ENCODE results near the gene DNAH3. TPM values are rescaled to one million over a fixed set of nuclear protein-coding genes. Genes with fewer than 3 reads are reported as not detected.

DNAH3 gene
- total and polyA plus RNA-seq, 10 donors, result 0.02 to 0.03 TPM; not detected in 8

DNA sequence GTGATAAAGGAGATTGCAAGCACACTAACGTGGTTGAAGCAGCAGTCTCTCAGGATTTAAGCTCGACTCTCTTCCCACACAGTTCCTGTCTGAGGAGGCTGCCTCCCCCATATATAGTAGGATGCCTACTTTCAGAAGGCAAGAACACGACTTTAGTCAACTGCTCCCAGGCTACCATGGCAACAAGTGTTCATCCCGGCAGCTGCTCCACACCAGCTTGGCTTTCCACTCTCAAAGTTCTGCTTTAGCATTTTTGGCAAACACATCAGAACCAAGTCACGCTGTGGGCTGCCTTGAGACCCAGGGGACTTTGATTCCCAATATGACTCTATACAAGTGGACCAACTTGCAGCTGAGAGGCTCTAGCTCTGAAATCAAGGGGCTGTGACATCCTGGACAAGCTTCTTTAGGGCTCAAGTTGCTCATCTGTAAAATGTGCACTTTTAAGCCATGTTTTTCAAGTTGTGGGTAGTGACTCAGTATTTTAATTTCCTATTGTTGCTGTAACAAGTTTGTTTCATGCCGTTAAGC is 44.2 kb upstream of the DNAH3 start:
- H3K9me3 ChIP-seq, result peaks cover 0 to 11% (median 3%) of the 10 kb centered on the region in 8 donors
- H3K4me3 ChIP-seq, result no peak overlapping the region
- no peaks in the 10 kb centered on the region for H3K4me1 ChIP-seq
- TF ChIP-seq, protein P1, sequence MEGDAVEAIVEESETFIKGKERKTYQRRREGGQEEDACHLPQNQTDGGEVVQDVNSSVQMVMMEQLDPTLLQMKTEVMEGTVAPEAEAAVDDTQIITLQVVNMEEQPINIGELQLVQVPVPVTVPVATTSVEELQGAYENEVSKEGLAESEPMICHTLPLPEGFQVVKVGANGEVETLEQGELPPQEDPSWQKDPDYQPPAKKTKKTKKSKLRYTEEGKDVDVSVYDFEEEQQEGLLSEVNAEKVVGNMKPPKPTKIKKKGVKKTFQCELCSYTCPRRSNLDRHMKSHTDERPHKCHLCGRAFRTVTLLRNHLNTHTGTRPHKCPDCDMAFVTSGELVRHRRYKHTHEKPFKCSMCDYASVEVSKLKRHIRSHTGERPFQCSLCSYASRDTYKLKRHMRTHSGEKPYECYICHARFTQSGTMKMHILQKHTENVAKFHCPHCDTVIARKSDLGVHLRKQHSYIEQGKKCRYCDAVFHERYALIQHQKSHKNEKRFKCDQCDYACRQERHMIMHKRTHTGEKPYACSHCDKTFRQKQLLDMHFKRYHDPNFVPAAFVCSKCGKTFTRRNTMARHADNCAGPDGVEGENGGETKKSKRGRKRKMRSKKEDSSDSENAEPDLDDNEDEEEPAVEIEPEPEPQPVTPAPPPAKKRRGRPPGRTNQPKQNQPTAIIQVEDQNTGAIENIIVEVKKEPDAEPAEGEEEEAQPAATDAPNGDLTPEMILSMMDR (IDR thresholded peaks at IDR 0.05 in 8 of 11, conservative IDR thresholded peaks at IDR 0.05 in 3 of 11), result no peak
- no peak for TF ChIP-seq POLR2A (IDR thresholded peaks at IDR 0.05)
- no peak for TF ChIP-seq POLR2AphosphoS5 (IDR thresholded peaks at IDR 0.05)
- DNase-seq, result no peak
- intact Hi-C loops (cut with DNase I; ENCODE audit: low total_unique reads), result no loop called here
- peaks cover 0 to 25% (median 1%) of the 10 kb centered on the region in 7 donors for H3K27me3 ChIP-seq (replicated peaks in 1 of 7)
- H3K27ac ChIP-seq, result no peak overlapping the region
- no peaks in the 10 kb centered on the region for H3K36me3 ChIP-seq
- WGBS, 5 donors, result 21 to 45% (median 40%) methylated on average over 4 to 6 of the region's 6 CpGs

DNA sequence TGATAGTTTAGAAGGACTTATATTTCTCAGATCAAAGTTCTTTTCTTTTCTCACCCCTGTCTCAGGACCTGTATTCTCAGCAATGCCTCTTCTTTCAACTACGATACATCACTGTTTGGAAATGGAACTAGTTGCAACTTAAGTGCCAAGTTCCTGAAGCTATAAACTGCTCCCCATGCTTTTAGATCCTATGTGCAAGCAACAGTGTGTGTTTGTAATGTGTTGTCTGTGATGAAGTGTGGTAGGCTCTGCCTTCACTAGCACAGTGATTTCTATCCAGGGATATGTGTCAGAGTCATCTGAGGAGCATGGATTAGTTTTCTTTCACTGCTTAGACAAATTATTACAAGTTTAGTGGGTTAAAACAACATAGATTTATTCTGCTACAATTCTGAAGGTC is 42.3 kb upstream of the DNAH3 start:
- Histone ChIP-seq H3K4me3 (no peak overlapping the region), H3K36me3 (no peaks in the 10 kb centered on the region), H3K9me3 (peaks cover 0 to 11% (median 3%) of the 10 kb centered on the region in 8 donors), H3K4me1 (peaks cover 0 to 9% (median 6%) of the 10 kb centered on the region in 6 donors), H3K27me3 (replicated peaks in 1 of 7) (peaks cover 0 to 33% (median 0%) of the 10 kb centered on the region in 7 donors), H3K27ac (no peak overlapping the region)
- TF ChIP-seq, protein P1 (IDR thresholded peaks at IDR 0.05 in 8 of 11, conservative IDR thresholded peaks at IDR 0.05 in 3 of 11), result no peak
- intact Hi-C loops (cut with DNase I; ENCODE audit: low total_unique reads), result no loop called here
- 59 to 88% (median 76%) methylated on average over 1 of the region's 1 CpG for WGBS, 5 donors
- DNase-seq, result no peak

DNA sequence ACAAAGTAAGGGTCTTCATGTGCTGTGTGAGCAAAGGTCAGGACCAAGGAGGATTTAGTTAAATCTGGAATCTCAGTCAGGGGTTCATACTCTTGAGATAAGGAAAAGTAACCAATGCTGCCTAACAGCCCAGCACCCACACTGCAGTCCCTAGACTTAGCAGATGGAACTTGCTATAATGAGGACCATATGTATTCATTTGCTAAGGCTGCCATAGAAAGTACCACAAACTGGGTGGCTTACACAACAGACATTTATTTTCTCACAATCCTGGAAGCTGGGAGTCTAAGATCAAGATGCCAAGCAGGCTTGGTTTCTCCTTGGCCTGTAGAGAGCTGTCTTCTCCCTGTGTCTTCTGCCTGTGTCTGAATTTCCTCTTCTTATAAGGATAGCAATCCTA is 40.0 kb upstream of the DNAH3 start:
- TF ChIP-seq POLR2A (IDR thresholded peaks at IDR 0.05) (no peak), POLR2AphosphoS5 (IDR thresholded peaks at IDR 0.05) (no peak)
- TF ChIP-seq, protein P1 (IDR thresholded peaks at IDR 0.05 in 8 of 11, conservative IDR thresholded peaks at IDR 0.05 in 3 of 11), result no peak
- Histone ChIP-seq H3K27me3 (replicated peaks in 1 of 7) (peaks cover 0 to 27% (median 0%) of the 10 kb centered on the region in 7 donors), H3K4me1 (peaks cover 0 to 9% (median 6%) of the 10 kb centered on the region in 6 donors), H3K9me3 (peaks cover 0 to 11% (median 3%) of the 10 kb centered on the region in 8 donors), H3K27ac (no peak overlapping the region), H3K4me3 (no peak overlapping the region), H3K36me3 (no peaks in the 10 kb centered on the region)
- no peak for DNase-seq
- intact Hi-C loops (cut with DNase I; ENCODE audit: low total_unique reads), result no loop called here

DNA sequence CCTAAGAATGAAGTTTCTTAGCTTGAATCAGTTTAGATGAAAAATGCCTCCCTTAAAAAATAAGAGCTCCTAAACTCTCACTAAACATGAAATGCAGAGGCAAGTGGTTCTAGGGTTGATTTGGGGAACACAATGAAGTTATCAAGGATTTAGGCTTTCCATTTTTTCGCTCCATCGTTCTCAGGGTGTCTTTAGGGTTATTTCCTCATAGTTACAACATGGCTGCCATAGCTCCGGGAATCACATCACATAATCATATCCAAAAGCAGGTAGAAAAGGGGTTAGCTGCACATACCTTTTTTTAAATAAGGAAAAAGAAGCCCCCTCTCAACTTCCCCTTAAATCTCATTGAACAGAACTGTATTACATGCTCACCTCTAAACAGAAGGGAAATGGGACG is 39.4 kb upstream of the DNAH3 start:
- no peak for DNase-seq
- H3K27ac ChIP-seq, result no peak overlapping the region
- intact Hi-C loops (cut with DNase I; ENCODE audit: low total_unique reads), result no loop called here
- peaks cover 0 to 9% (median 6%) of the 10 kb centered on the region in 6 donors for H3K4me1 ChIP-seq
- H3K36me3 ChIP-seq, result no peaks in the 10 kb centered on the region
- peaks cover 0 to 23% (median 0%) of the 10 kb centered on the region in 7 donors for H3K27me3 ChIP-seq (replicated peaks in 1 of 7)
- 89 to 96% (median 93%) methylated on average over 4 of the region's 4 CpGs for WGBS, 5 donors
- TF ChIP-seq, protein P1 (IDR thresholded peaks at IDR 0.05 in 8 of 11, conservative IDR thresholded peaks at IDR 0.05 in 3 of 11), result no peak
- TF ChIP-seq POLR2A (IDR thresholded peaks at IDR 0.05) (no peak), POLR2AphosphoS5 (IDR thresholded peaks at IDR 0.05) (no peak)
- no peak overlapping the region for H3K4me3 ChIP-seq
- peaks cover 0 to 13% (median 3%) of the 10 kb centered on the region in 8 donors for H3K9me3 ChIP-seq
